Activated CD8-positive, alpha-beta T cell treated with anti-CD3 and anti-CD28 coated beads for 36 hours (primary cell): Measurements from ENCODE around the gene STX11. TPM values are rescaled to one million over a fixed set of nuclear protein-coding genes. Genes with fewer than 3 reads are reported as not detected.

Source experiments
- ATAC-seq: fragments of 200-7000 bp; cut with Tn5 transposase; one replicate; pipeline ENCODE4 v1.10.0; 2021; ENCODE audit warnings: mild to moderate bottlenecking, moderate library complexity
- CTCF ChIA-PET: fragments of 350-600 bp; sonication (Branson Sonifier 250); formaldehyde crosslinking; loops from one replicate; lab custom pipeline; 2021; ENCODE audit warnings: antibody characterized with exemption; lab: Charles Lee
- POLR2A ChIA-PET: fragments of 350-600 bp; sonication (Branson Sonifier 250); formaldehyde crosslinking; loops from one replicate; lab custom pipeline; 2021; ENCODE audit warnings: antibody characterized with exemption; lab: Charles Lee
- DNase-seq: peaks from one replicate; pipeline ENCODE4 v3.0.0-alpha.2; 2020
- H3K27ac Mint-ChIP-seq: one replicate; pipeline ENCODE4 v1.8.0; 2021; ENCODE audit warnings: mild to moderate bottlenecking, mixed read lengths
- H3K27me3 Mint-ChIP-seq: one replicate; pipeline ENCODE4 v1.8.0; 2021; ENCODE audit warnings: mixed read lengths
- H3K36me3 Mint-ChIP-seq: one replicate; pipeline ENCODE4 v1.8.0; 2021; ENCODE audit warnings: low read depth, mixed read lengths
- H3K4me1 Mint-ChIP-seq: one replicate; pipeline ENCODE4 v1.8.0; 2021; ENCODE audit warnings: low read depth, mixed read lengths
- H3K4me3 Mint-ChIP-seq: one replicate; pipeline ENCODE4 v1.8.0; 2021; ENCODE audit warnings: mild to moderate bottlenecking, moderate library complexity, mixed read lengths
- H3K9me3 Mint-ChIP-seq: one replicate; pipeline ENCODE4 v1.8.0; 2021; ENCODE audit warnings: mixed read lengths
- CTCF ChIP-seq: fragments of 200-600 bp; IDR thresholded peaks from one replicate; pipeline ENCODE4 v1.8.0; 2022; ENCODE audit warnings: antibody characterized with exemption, mild to moderate bottlenecking
- intact Hi-C: fragments of 100-400 bp; cut with micrococcal nuclease; formaldehyde crosslinking; loops from one replicate; pipeline ENCODE4 v1.10.0; 2022
- total RNA-seq, 2 experiments: library from RNA; stranded (reverse); gene quantifications; one replicate each; pipeline ENCODE4 v1.2.3, GENCODE V29; 2021

STX11 gene
- total RNA-seq, 2 experiments from 2014 or later = 19.4 to 20.7 TPM

GRCh38 chr6:144159742-144160141 lies 9.4 kb downstream of the STX11 start:
- CTCF ChIA-PET = interaction anchor here (1.1 kb wide), 1 partner anchor 59 kb away, joined by 3 read pairs; no protein-coding TSS in a partner anchor
- H3K27me3 Mint-ChIP-seq = no peaks in the 10 kb centered on the region
- intact Hi-C loops = no loop called here
- TF ChIP-seq CTCF = no peak
- no peak overlapping the region for H3K27ac Mint-ChIP-seq
- no peak for ATAC-seq
- H3K4me1 Mint-ChIP-seq = peaks cover 25% of the 10 kb centered on the region
- DNase-seq = no peak
- POLR2A ChIA-PET = interaction anchor here (0.5 to 1.1 kb wide), 2 partner anchors 11 to 66 kb away, joined by 3 read pairs; no protein-coding TSS in a partner anchor
- no peaks in the 10 kb centered on the region for H3K9me3 Mint-ChIP-seq
- peaks cover 54% of the 10 kb centered on the region for H3K36me3 Mint-ChIP-seq
- no peak overlapping the region for H3K4me3 Mint-ChIP-seq

DNA sequence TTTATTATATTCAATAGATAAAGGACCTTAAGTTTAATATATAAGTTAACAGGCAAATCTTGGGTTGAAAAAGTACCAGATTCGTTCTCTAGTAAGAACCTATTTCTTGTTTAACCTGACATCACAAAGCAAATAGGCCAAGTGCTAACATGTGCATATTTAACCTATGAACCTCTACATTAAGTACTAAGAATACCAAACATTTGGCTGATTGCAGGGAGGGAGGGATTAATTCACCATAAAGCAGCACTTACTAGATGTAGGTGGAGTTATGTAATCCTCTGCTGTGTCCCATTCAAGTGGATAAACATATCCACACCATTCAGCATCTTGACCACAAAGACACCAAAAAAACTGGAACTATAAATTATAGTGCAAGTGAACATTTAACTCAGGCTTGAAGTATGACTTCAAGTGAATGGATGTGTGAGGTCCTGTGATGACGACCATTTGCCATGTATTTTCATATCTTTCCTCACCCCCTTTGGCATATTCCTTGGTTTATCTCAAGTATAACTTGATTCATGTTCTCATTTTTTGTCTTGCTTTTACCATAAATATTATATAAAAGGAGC lies 10.2 kb downstream of the STX11 start:
- no peak for TF ChIP-seq CTCF
- intact Hi-C loops = no loop called here
- no peak overlapping the region for H3K27ac Mint-ChIP-seq
- ATAC-seq (no peak), DNase-seq (no peak)
- H3K27me3 Mint-ChIP-seq = no peaks in the 10 kb centered on the region
- ChIA-PET POLR2A (interaction anchor here (1.0 to 1.1 kb wide), 2 partner anchors 10 to 66 kb away, joined by 3 read pairs; no protein-coding TSS in a partner anchor), CTCF (no interaction called here)
- H3K9me3 Mint-ChIP-seq = no peaks in the 10 kb centered on the region
- H3K4me1 Mint-ChIP-seq = peaks cover 17% of the 10 kb centered on the region
- peaks cover 46% of the 10 kb centered on the region for H3K36me3 Mint-ChIP-seq
- no peak overlapping the region for H3K4me3 Mint-ChIP-seq

- ATAC-seq = no peak
- Mint-ChIP-seq H3K4me3 (no peak overlapping the region), H3K4me1 (peaks cover 3% of the 10 kb centered on the region), H3K9me3 (no peaks in the 10 kb centered on the region), H3K36me3 (peaks cover 37% of the 10 kb centered on the region), H3K27ac (no peak overlapping the region), H3K27me3 (no peaks in the 10 kb centered on the region)
- no peak for DNase-seq
- ChIA-PET POLR2A (no interaction called here), CTCF (interaction anchor here (4.4 kb wide), 1 partner anchor 11 kb away, joined by 19 read pairs; no protein-coding TSS in a partner anchor)
- intact Hi-C loops = no loop called here
- TF ChIP-seq CTCF = no peak
These were observed 11.7 kb downstream of the STX11 start for GRCh38 chr6:144161975-144162374.

GRCh38 chr6:144162977-144163376 lies 12.7 kb downstream of the STX11 start:
- H3K9me3 Mint-ChIP-seq = no peaks in the 10 kb centered on the region
- no peak overlapping the region for H3K27ac Mint-ChIP-seq
- peaks cover 2% of the 10 kb centered on the region for H3K4me1 Mint-ChIP-seq
- intact Hi-C loops = no loop called here
- POLR2A ChIA-PET = no interaction called here
- CTCF ChIA-PET = interaction anchor here (4.4 kb wide), 1 partner anchor 10 kb away, joined by 19 read pairs; no protein-coding TSS in a partner anchor
- peaks cover 34% of the 10 kb centered on the region for H3K36me3 Mint-ChIP-seq
- no peak for DNase-seq
- H3K27me3 Mint-ChIP-seq = no peaks in the 10 kb centered on the region
- ATAC-seq = no peak
- no peak for TF ChIP-seq CTCF
- H3K4me3 Mint-ChIP-seq = no peak overlapping the region

DNA sequence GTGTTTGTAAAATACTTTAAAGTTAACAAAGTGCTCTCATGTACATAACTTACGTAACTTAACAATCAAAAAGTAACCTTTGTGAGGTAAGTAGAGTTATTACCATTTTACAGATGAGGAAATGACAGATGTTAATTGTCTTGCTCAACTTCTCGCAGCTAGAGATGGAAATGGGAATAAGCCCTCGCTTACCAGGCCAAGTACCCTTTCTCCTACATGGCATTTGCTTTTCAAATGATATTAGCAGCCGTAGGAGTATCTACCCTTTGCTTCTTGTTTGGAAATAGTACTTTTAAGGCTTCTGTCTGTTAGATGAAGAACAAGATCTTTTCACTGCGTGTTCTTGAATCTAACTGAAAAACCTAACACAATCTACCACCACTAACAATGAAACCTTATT lies 15.5 kb downstream of the STX11 start:
- intact Hi-C loops = no loop called here
- no peak overlapping the region for H3K4me3 Mint-ChIP-seq
- no peak overlapping the region for H3K27ac Mint-ChIP-seq
- peaks cover 5% of the 10 kb centered on the region for H3K4me1 Mint-ChIP-seq
- H3K36me3 Mint-ChIP-seq = peaks cover 41% of the 10 kb centered on the region
- ATAC-seq = no peak
- ChIA-PET CTCF (interaction anchor here (1.5 kb wide), 1 partner anchor 51 kb away, joined by 4 read pairs; no protein-coding TSS in a partner anchor), POLR2A (interaction anchor here (1.2 to 1.3 kb wide), 2 partner anchors 11 to 13 kb away, joined by 3 read pairs; no protein-coding TSS in a partner anchor)
- no peak for TF ChIP-seq CTCF
- no peaks in the 10 kb centered on the region for H3K27me3 Mint-ChIP-seq
- no peaks in the 10 kb centered on the region for H3K9me3 Mint-ChIP-seq
- DNase-seq = no peak
